Measurements from ENCODE around the gene JAG2. TPM values are rescaled to one million over a fixed set of nuclear protein-coding genes. Genes with fewer than 3 reads are reported as not detected.

Gene JAG2
- total RNA-seq, 1 experiment from 2014 or later: 85.9 TPM

GRCh38 chr14:105123981-105124765 lies 44.4 kb downstream of the JAG2 start:
- DNase-seq (ENCODE audit: low read depth, low spot score): no peak
- Histone ChIP-seq H3K4me1 (ENCODE audit: control insufficient read depth in 1 of 2, insufficient read depth in 2 of 2, low read length in 2 of 2) (peaks cover 2% of the 10 kb centered on the region in 2 experiments; a peak in 2 of 4 replicates), H3K9me3 (ENCODE audit: control insufficient read depth in 1 of 2, insufficient read depth in 1 of 2, low read depth in 1 of 2, low read length in 2 of 2) (peaks cover 4 to 17% of the 10 kb centered on the region in 2 experiments; a peak in 2 of 4 replicates), H3K27me3 (ENCODE audit: insufficient read depth, low read length) (no peaks in the 10 kb centered on the region), H3K36me3 (ENCODE audit: control insufficient read depth in 1 of 2, insufficient read depth in 2 of 2, low read length in 2 of 2) (no peaks in the 10 kb centered on the region), H3K9me2 (ENCODE audit: insufficient read depth) (no peaks in the 10 kb centered on the region), H3K9ac (ENCODE audit: low read length) (no peak overlapping the region), H2AFZ (ENCODE audit: low read depth, low read length, poor library complexity, severe bottlenecking) (no peak overlapping the region), H4K20me1 (ENCODE audit: insufficient read depth) (no peaks in the 10 kb centered on the region), H3K4me3 (replicated peaks in 1 of 2; ENCODE audit: low read depth in 1 of 2, low read length in 2 of 2) (no peak overlapping the region), H3K4me2 (ENCODE audit: low read length) (no peak overlapping the region), H3K79me2 (ENCODE audit: insufficient read depth, low read length) (no peaks in the 10 kb centered on the region), H3K27ac (ENCODE audit: low read depth, low read length) (no peak overlapping the region)
- no TSS peak for BruUV-seq (replicated peaks)
- RAD21 ChIA-PET (ENCODE audit: low non-redundant PET in 1 of 2, low total read pairs in 2 of 2, uncharacterized antibody in 2 of 2, unreplicated experiment in 2 of 2): no interaction called here
- CTCF ChIA-PET: no interaction called here
- ATAC-seq: no peak
- intact Hi-C loops (cut with micrococcal nuclease): no loop called here
- TF ChIP-seq FOSL1 (IDR thresholded peaks at IDR 0.05; ENCODE audit: low read depth): no peak
- no peak for TF ChIP-seq MAX (IDR thresholded peaks at IDR 0.05)
- TF ChIP-seq SP1 (IDR thresholded peaks at IDR 0.05; ENCODE audit: low read depth): no peak
- no peak for TF ChIP-seq JUND (IDR thresholded peaks at IDR 0.05)
- TF ChIP-seq CEBPB (IDR thresholded peaks at IDR 0.05; ENCODE audit: low read depth): no peak
- TF ChIP-seq YY1 (IDR thresholded peaks at IDR 0.05; ENCODE audit: extremely low read depth, insufficient replicate concordance, low read depth, low read length): no peak
- TF ChIP-seq POLR2AphosphoS5 (IDR thresholded peaks at IDR 0.05; ENCODE audit: low read depth, low read length): no peak
- TF ChIP-seq POLR2A (IDR thresholded peaks at IDR 0.05; ENCODE audit: borderline replicate concordance, extremely low read depth, insufficient read depth, insufficient read length): no peak
- TF ChIP-seq ZFX (IDR thresholded peaks at IDR 0.05): no peak
- POLR2A ChIA-PET: no interaction called here

GRCh38 chr14:105123064-105123665 lies 45.4 kb downstream of the JAG2 start:
- peaks cover 3 to 10% of the 10 kb centered on the region in 2 experiments; a peak in 2 of 4 replicates for H3K4me1 ChIP-seq (ENCODE audit: control insufficient read depth in 1 of 2, insufficient read depth in 2 of 2, low read length in 2 of 2)
- H2AFZ ChIP-seq (ENCODE audit: low read depth, low read length, poor library complexity, severe bottlenecking): no peak overlapping the region
- POLR2A ChIA-PET: no interaction called here
- no peak overlapping the region for H3K9ac ChIP-seq (ENCODE audit: low read length)
- no peak for DNase-seq (ENCODE audit: low read depth, low spot score)
- no peaks in the 10 kb centered on the region for H3K9me2 ChIP-seq (ENCODE audit: insufficient read depth)
- no peak overlapping the region for H3K27ac ChIP-seq (ENCODE audit: low read depth, low read length)
- CTCF ChIA-PET: no interaction called here
- no peak overlapping the region for H3K4me3 ChIP-seq (replicated peaks in 1 of 2; ENCODE audit: low read depth in 1 of 2, low read length in 2 of 2)
- H3K36me3 ChIP-seq (ENCODE audit: control insufficient read depth in 1 of 2, insufficient read depth in 2 of 2, low read length in 2 of 2): no peaks in the 10 kb centered on the region
- TF ChIP-seq EGR1 (IDR thresholded peaks at IDR 0.05; ENCODE audit: low read depth) (no peak), EZH2 (IDR thresholded peaks at IDR 0.05) (no peak), SP1 (IDR thresholded peaks at IDR 0.05; ENCODE audit: low read depth) (no peak), POLR2A (IDR thresholded peaks at IDR 0.05; ENCODE audit: borderline replicate concordance, extremely low read depth, insufficient read depth, insufficient read length) (no peak), RAD21 (IDR thresholded peaks at IDR 0.05; ENCODE audit: low read depth) (no peak), YY1 (IDR thresholded peaks at IDR 0.05; ENCODE audit: extremely low read depth, insufficient replicate concordance, low read depth, low read length) (no peak)
- no peaks in the 10 kb centered on the region for H4K20me1 ChIP-seq (ENCODE audit: insufficient read depth)
- BruUV-seq (replicated peaks): no TSS peak
- no peak overlapping the region for H3K4me2 ChIP-seq (ENCODE audit: low read length)
- H3K79me2 ChIP-seq (ENCODE audit: insufficient read depth, low read length): no peaks in the 10 kb centered on the region
- ATAC-seq: no peak
- no peaks in the 10 kb centered on the region for H3K27me3 ChIP-seq (ENCODE audit: insufficient read depth, low read length)
- RAD21 ChIA-PET (ENCODE audit: low non-redundant PET in 1 of 2, low total read pairs in 2 of 2, uncharacterized antibody in 2 of 2, unreplicated experiment in 2 of 2): no interaction called here
- peaks cover 4 to 17% of the 10 kb centered on the region in 2 experiments; a peak in 2 of 4 replicates for H3K9me3 ChIP-seq (ENCODE audit: control insufficient read depth in 1 of 2, insufficient read depth in 1 of 2, low read depth in 1 of 2, low read length in 2 of 2)
- intact Hi-C loops (cut with micrococcal nuclease): no loop called here
